K562 (cell line): ENCODE measurements around the gene BMP8B. TPM values are rescaled to one million over a fixed set of nuclear protein-coding genes. Genes with fewer than 3 reads are reported as not detected.
A peak's percentile ranks its signal among the peaks of the same experiment; 100 is the strongest.
"Not testable (repeated sequence)": the region's sequence is repeated elsewhere in the genome, so short reads cannot be mapped to it uniquely, and the experiment has no call there.

ENCODE experiments used
- BHLHE40 ChIP-seq: IDR thresholded peaks from 2 replicates; pipeline ENCODE4 v1.6.1; 2011; ENCODE audit warnings: low read length, improper control_type of control experiment
- CBFA2T2 ChIP-seq: fragments of 450-650 bp; conservative IDR thresholded peaks from 2 replicates; pipeline ENCODE4 v1.6.1; 2017; ENCODE audit warnings: mild to moderate bottlenecking
- CEBPB ChIP-seq: fragments of 450-650 bp; IDR thresholded peaks from 2 replicates; pipeline ENCODE4 v1.6.1; 2016; ENCODE audit warnings: missing genetic modification characterization, missing compliant biosample characterization
- FOXK2 ChIP-seq, 2 experiments: fragments of 450-650 bp; IDR thresholded peaks in 1 of 2; conservative IDR thresholded peaks in 1 of 2; 2 replicates each; pipeline ENCODE4 v1.6.1; 2016; ENCODE audit warnings: low read depth in 2 of 2, mild to moderate bottlenecking in 1 of 2
- FOXP1 ChIP-seq: sonication (generic); formaldehyde crosslinking; IDR thresholded peaks from 2 replicates; pipeline ENCODE4 v1.8.0; 2022; ENCODE audit warnings: mild to moderate bottlenecking, missing genetic modification reagents
- MYC ChIP-seq, 2 experiments: fragments of 250-450 bp in 1 of 2; sonication (Bioruptor Pico) in 1 of 2; IDR thresholded peaks; 2 replicates each; pipeline versions ENCODE4 v1.5.1 to v1.6.1; 2012 to 2021; ENCODE audit warnings: low read depth in 2 of 2, borderline replicate concordance in 1 of 2, improper control_type of control experiment in 1 of 2, low read length in 1 of 2, mild to moderate bottlenecking in 1 of 2, moderate library complexity in 1 of 2
- TFE3 ChIP-seq: fragments of 450-650 bp; formaldehyde crosslinking; IDR thresholded peaks from 2 replicates; pipeline ENCODE4 v1.4.0; 2020; ENCODE audit warnings: mild to moderate bottlenecking, mixed read lengths
- TOE1 ChIP-seq, 2 experiments: fragments of 450-650 bp in 1 of 2; sonication (generic) in 1 of 2; formaldehyde crosslinking in 1 of 2; IDR thresholded peaks; 2 replicates each; pipeline versions ENCODE4 v1.7.1 to v1.8.0; 2016 to 2022; ENCODE audit warnings: borderline replicate concordance in 2 of 2, mild to moderate bottlenecking in 2 of 2, antibody characterized with exemption in 1 of 2, inconsistent platforms in 1 of 2, low read depth in 1 of 2, missing genetic modification reagents in 1 of 2, moderate library complexity in 1 of 2
- polyA plus RNA-seq, 8 experiments: library from polyadenylated mRNA; depleted of rRNA in 4 of 8; stranded (reverse) in 5 of 8; unstranded in 3 of 8; fragments of >200 nt; fragmentation: Nextera tagmentation in 2 of 8; fragmentation: Illumina TruSeq in 1 of 8; extraction: Ambion mirVana in 2 of 8; extraction: Trizol in 1 of 8; gene quantifications; 2 replicates each; pipeline versions ENCODE4 v1.2.1 to v1.2.3, GENCODE V29; 2011 to 2014; ENCODE audit warnings: inconsistent platforms in 1 of 8, missing spikeins in 1 of 8
- total RNA-seq, 7 experiments: library from RNA; depleted of rRNA in 6 of 7; stranded (reverse); fragments of >200 nt in 6 of 7; fragmentation: Illumina TruSeq in 2 of 7; extraction: Trizol in 2 of 7; gene quantifications; 2 replicates each; pipeline versions ENCODE4 v1.2.1 to v1.2.3, GENCODE V29; 2011 to 2021; ENCODE audit warnings: low replicate concordance in 1 of 7
- TF ChIP-seq, protein P1 (sequence below): sonication (generic); formaldehyde crosslinking; IDR thresholded peaks from 2 replicates; pipeline ENCODE4 v1.8.0; 2023; ENCODE audit warnings: mild to moderate bottlenecking, missing genetic modification reagents
- TF ChIP-seq, protein P2 (sequence below): sonication (generic); IDR thresholded peaks from 2 replicates; pipeline ENCODE4 v1.6.1; 2016
- TF ChIP-seq, protein P3 (sequence below), 3 experiments: fragments of 200-800 bp in 1 of 3; fragments of 250-450 bp in 1 of 3; fragments of 450-650 bp in 1 of 3; sonication (Bioruptor Pico) in 1 of 3; sonication (Bioruptor generic) in 1 of 3; formaldehyde crosslinking in 1 of 3; IDR thresholded peaks; 2 replicates each; pipeline versions ENCODE4 v1.6.1 to v1.8.0; 2016 to 2022; ENCODE audit warnings: mild to moderate bottlenecking in 2 of 3, missing genetic modification characterization in 2 of 3, missing compliant biosample characterization in 1 of 3, moderate library complexity in 1 of 3

BMP8B gene
- total and polyA plus RNA-seq, 9 of the 15 experiments (the other 6 are each of a cell fraction or from before 2014, with no cell fraction given), result 0.03 to 0.33 (median 0.14) TPM

DNA sequence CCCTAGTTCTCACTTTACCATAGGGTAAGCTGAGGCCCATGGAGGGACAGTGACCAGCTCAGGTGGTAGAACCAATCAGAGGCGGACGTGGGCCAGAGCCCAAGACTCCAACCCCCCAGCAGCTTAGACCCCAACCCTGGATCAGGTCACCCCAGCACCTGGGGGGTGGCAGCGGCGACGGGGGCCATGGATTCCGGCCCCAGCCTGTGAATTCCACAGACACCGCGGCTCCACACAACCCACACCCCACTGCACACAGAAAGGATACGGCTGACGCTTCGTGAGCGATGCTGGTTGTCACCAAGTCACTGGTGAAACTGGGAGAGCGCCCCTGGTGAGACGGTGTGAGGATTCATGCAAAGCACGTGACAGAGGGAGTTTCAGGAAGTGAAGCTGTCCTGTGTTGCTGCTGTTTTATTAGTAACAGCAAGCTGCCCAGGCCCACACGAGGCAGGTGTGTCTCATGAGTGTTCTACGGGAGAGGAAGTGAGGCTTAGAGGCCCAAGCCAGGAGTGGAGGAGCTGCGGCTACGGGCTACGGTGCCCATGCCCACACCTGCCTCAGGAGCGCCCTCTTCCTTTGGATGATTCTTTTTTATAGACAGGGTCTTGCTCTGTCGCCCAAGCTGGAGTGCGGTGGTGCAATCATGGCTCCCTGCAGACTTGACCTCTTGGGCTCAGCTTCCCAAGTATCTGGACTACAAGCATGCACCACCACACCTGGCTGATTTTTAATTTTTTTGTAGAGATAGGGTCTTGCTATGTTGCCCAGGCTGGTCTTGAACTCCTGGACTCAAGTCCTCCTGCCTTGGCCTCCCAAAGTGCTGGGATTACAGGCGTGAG, 28.6 kb upstream of the BMP8B start (continued):
- TF ChIP-seq, protein P1, sequence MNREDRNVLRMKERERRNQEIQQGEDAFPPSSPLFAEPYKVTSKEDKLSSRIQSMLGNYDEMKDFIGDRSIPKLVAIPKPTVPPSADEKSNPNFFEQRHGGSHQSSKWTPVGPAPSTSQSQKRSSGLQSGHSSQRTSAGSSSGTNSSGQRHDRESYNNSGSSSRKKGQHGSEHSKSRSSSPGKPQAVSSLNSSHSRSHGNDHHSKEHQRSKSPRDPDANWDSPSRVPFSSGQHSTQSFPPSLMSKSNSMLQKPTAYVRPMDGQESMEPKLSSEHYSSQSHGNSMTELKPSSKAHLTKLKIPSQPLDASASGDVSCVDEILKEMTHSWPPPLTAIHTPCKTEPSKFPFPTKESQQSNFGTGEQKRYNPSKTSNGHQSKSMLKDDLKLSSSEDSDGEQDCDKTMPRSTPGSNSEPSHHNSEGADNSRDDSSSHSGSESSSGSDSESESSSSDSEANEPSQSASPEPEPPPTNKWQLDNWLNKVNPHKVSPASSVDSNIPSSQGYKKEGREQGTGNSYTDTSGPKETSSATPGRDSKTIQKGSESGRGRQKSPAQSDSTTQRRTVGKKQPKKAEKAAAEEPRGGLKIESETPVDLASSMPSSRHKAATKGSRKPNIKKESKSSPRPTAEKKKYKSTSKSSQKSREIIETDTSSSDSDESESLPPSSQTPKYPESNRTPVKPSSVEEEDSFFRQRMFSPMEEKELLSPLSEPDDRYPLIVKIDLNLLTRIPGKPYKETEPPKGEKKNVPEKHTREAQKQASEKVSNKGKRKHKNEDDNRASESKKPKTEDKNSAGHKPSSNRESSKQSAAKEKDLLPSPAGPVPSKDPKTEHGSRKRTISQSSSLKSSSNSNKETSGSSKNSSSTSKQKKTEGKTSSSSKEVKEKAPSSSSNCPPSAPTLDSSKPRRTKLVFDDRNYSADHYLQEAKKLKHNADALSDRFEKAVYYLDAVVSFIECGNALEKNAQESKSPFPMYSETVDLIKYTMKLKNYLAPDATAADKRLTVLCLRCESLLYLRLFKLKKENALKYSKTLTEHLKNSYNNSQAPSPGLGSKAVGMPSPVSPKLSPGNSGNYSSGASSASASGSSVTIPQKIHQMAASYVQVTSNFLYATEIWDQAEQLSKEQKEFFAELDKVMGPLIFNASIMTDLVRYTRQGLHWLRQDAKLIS, result 0 out of 2 replicates have a peak, but pooled peaks have one; percentile 46
- peak; percentile 63 for TF ChIP-seq MYC (IDR thresholded peaks at IDR 0.05; ENCODE audit: low read depth, low read length)
- TF ChIP-seq MYC, TOE1 (CRISPR knock-in tag; IDR thresholded peaks at IDR 0.05; ENCODE audit: borderline replicate concordance, low read depth): not testable (repeated sequence)
- peak; percentile 32; the same call in 1 of the 2 replicates for TF ChIP-seq CEBPB (tag)
- TF ChIP-seq, protein P2, sequence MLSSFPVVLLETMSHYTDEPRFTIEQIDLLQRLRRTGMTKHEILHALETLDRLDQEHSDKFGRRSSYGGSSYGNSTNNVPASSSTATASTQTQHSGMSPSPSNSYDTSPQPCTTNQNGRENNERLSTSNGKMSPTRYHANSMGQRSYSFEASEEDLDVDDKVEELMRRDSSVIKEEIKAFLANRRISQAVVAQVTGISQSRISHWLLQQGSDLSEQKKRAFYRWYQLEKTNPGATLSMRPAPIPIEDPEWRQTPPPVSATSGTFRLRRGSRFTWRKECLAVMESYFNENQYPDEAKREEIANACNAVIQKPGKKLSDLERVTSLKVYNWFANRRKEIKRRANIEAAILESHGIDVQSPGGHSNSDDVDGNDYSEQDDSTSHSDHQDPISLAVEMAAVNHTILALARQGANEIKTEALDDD, result 0 out of 2 replicates have a peak, but pooled peaks have one; percentile 3
- 0 out of 2 replicates have a peak, but pooled peaks have one; percentile 59 for TF ChIP-seq FOXP1 (CRISPR knock-in tag)
- TF ChIP-seq TOE1 (IDR thresholded peaks at IDR 0.05; ENCODE audit: borderline replicate concordance), result peak; percentile 83; the same call in 1 of the 2 replicates
- 0 out of 2 replicates have a peak, but pooled peaks have one; percentile 20 for TF ChIP-seq CBFA2T2
- TF ChIP-seq TFE3 (CRISPR knock-in tag), result peak; percentile 79
- TF ChIP-seq, protein P3, sequence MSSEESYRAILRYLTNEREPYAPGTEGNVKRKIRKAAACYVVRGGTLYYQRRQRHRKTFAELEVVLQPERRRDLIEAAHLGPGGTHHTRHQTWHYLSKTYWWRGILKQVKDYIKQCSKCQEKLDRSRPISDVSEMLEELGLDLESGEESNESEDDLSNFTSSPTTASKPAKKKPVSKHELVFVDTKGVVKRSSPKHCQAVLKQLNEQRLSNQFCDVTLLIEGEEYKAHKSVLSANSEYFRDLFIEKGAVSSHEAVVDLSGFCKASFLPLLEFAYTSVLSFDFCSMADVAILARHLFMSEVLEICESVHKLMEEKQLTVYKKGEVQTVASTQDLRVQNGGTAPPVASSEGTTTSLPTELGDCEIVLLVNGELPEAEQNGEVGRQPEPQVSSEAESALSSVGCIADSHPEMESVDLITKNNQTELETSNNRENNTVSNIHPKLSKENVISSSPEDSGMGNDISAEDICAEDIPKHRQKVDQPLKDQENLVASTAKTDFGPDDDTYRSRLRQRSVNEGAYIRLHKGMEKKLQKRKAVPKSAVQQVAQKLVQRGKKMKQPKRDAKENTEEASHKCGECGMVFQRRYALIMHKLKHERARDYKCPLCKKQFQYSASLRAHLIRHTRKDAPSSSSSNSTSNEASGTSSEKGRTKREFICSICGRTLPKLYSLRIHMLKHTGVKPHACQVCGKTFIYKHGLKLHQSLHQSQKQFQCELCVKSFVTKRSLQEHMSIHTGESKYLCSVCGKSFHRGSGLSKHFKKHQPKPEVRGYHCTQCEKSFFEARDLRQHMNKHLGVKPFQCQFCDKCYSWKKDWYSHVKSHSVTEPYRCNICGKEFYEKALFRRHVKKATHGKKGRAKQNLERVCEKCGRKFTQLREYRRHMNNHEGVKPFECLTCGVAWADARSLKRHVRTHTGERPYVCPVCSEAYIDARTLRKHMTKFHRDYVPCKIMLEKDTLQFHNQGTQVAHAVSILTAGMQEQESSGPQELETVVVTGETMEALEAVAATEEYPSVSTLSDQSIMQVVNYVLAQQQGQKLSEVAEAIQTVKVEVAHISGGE (CRISPR knock-in tag; IDR thresholded peaks at IDR 0.05), result 0 out of 6 replicates have a peak, but pooled peaks of 1 of the 3 experiments have one; percentile 48
- TF ChIP-seq BHLHE40, result peak; percentile 84
- peak; percentile 33 to 59; a peak in 2 of 4 replicates for TF ChIP-seq FOXK2 (conservative IDR thresholded peaks at IDR 0.05 in 1 of 2, IDR thresholded peaks at IDR 0.05 in 1 of 2; ENCODE audit: low read depth in 2 of 2)
